Ascending aorta (tissue), 2 donors: ENCODE measurements around the gene WWC2. TPM values are rescaled to one million over a fixed set of nuclear protein-coding genes. Genes with fewer than 3 reads are reported as not detected.

ENCODE experiments used
- DNase-seq, 2 donors: peaks; one replicate each; pipeline ENCODE4 v3.0.0-alpha.2; 2019; ENCODE audit warnings: low spot score in 2 of 2
- H3K27ac ChIP-seq, 2 donors: fragments of 200-600 bp; sonication (generic); one replicate each; pipeline ENCODE4 v1.5.1; 2016 to 2017; ENCODE audit warnings: mild to moderate bottlenecking in 1 of 2
- H3K27me3 ChIP-seq: fragments of 200-600 bp; sonication (generic); one replicate; pipeline ENCODE4 v1.5.1; 2017
- H3K36me3 ChIP-seq, 2 donors: fragments of 200-600 bp; sonication (generic); one replicate each; pipeline ENCODE4 v1.5.1; 2016
- H3K4me1 ChIP-seq, 2 donors: fragments of 200-600 bp; sonication (generic); one replicate each; pipeline ENCODE4 v1.5.1; 2016 to 2017; ENCODE audit warnings: mild to moderate bottlenecking in 1 of 2
- H3K4me3 ChIP-seq, 2 donors: fragments of 200-600 bp; sonication (generic); one replicate each; pipeline ENCODE4 v1.5.1; 2016 to 2017; ENCODE audit warnings: mild to moderate bottlenecking in 1 of 2
- H3K9me3 ChIP-seq, 2 donors: fragments of 200-600 bp; sonication (generic); one replicate each; pipeline ENCODE4 v1.5.1; 2016
- intact Hi-C: fragments of 100-400 bp; cut with DNase I; formaldehyde crosslinking; loops from one replicate; pipeline ENCODE4 v1.15.1; 2023
- total RNA-seq: library from RNA; depleted of rRNA; stranded (reverse); fragments of >200 nt; gene quantifications from one replicate; pipeline ENCODE4 v1.1.0, GENCODE V29; 2016
- TF ChIP-seq, protein P1 (sequence below), 3 experiments: fragments of 200-600 bp in 2 of 3; fragments of 450-650 bp in 1 of 3; sonication (generic) in 2 of 3; IDR thresholded peaks; one replicate each; pipeline ENCODE4 v1.5.1; 2016 to 2019; ENCODE audit warnings: antibody characterized with exemption in 3 of 3, mild to moderate bottlenecking in 1 of 3, moderate library complexity in 1 of 3

WWC2 gene
- total RNA-seq, 1 donor from 2014 or later: 3.8 TPM

- intact Hi-C loops: no loop called here
- Histone ChIP-seq H3K27me3 (no peaks in the 10 kb centered on the region), H3K4me1 (no peaks in the 10 kb centered on the region), H3K27ac (no peak overlapping the region), H3K36me3 (no peaks in the 10 kb centered on the region), H3K4me3 (no peak overlapping the region), H3K9me3 (no peaks in the 10 kb centered on the region)
- TF ChIP-seq, protein P1, sequence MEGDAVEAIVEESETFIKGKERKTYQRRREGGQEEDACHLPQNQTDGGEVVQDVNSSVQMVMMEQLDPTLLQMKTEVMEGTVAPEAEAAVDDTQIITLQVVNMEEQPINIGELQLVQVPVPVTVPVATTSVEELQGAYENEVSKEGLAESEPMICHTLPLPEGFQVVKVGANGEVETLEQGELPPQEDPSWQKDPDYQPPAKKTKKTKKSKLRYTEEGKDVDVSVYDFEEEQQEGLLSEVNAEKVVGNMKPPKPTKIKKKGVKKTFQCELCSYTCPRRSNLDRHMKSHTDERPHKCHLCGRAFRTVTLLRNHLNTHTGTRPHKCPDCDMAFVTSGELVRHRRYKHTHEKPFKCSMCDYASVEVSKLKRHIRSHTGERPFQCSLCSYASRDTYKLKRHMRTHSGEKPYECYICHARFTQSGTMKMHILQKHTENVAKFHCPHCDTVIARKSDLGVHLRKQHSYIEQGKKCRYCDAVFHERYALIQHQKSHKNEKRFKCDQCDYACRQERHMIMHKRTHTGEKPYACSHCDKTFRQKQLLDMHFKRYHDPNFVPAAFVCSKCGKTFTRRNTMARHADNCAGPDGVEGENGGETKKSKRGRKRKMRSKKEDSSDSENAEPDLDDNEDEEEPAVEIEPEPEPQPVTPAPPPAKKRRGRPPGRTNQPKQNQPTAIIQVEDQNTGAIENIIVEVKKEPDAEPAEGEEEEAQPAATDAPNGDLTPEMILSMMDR (IDR thresholded peaks at IDR 0.05): no peak
- DNase-seq: no peak
Observed at GRCh38 chr4:183154701-183155391, 55.8 kb downstream of the WWC2 start.

DNA sequence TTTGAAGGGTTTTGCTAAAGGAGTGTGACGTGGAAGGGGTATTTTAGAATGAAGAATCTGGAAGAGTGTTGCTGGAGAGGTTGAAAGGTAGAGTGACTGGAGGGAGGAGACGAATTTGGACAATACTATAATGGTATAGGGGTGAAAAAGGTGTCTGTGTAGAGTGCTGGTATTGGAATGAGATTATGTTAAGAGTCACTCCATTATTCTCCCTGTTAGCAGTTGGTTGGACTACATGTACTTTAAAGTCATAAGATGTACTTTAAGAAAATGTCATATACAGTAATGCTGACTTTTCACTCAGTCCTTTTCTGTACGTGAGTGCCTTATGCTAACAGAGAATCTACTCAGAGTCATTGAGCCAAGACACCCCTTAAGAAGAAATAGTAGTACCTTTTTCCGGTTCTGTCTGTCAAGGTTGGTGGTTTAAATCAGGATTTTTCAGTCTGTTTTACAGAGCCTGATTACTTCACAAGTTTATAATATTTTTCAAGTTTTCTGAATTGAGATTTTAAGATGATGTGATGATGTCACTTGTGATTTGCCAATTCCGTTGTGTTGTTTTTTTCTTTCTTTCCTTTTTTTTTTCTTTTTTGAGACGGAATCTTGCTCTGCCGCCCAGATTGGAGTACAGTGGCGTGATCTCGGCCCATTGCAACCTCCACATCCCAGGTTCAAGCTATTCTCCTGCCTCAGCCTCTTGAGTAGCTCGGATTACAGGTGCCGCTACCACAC is 56.6 kb downstream of the WWC2 start:
- no peaks in the 10 kb centered on the region for H3K9me3 ChIP-seq
- H3K4me3 ChIP-seq: no peak overlapping the region
- no peaks in the 10 kb centered on the region for H3K27me3 ChIP-seq
- DNase-seq: no peak
- no peaks in the 10 kb centered on the region for H3K4me1 ChIP-seq
- no peaks in the 10 kb centered on the region for H3K36me3 ChIP-seq
- intact Hi-C loops: no loop called here
- no peak overlapping the region for H3K27ac ChIP-seq
- TF ChIP-seq, protein P1 (IDR thresholded peaks at IDR 0.05): no peak

- H3K4me3 ChIP-seq: no peak overlapping the region
- H3K27ac ChIP-seq: no peak overlapping the region
- TF ChIP-seq, protein P1 (IDR thresholded peaks at IDR 0.05): no peak
- H3K27me3 ChIP-seq: no peaks in the 10 kb centered on the region
- no peaks in the 10 kb centered on the region for H3K36me3 ChIP-seq
- intact Hi-C loops: no loop called here
- H3K9me3 ChIP-seq: no peaks in the 10 kb centered on the region
- no peaks in the 10 kb centered on the region for H3K4me1 ChIP-seq
- DNase-seq: no peak
Observed at GRCh38 chr4:183157215-183157614, 58.2 kb downstream of the WWC2 start.

GRCh38 chr4:183158062-183158461 is 59.0 kb downstream of the WWC2 start:
- Histone ChIP-seq H3K4me3 (no peak overlapping the region), H3K27ac (no peak overlapping the region), H3K9me3 (no peaks in the 10 kb centered on the region), H3K27me3 (no peaks in the 10 kb centered on the region), H3K4me1 (no peaks in the 10 kb centered on the region), H3K36me3 (no peaks in the 10 kb centered on the region)
- intact Hi-C loops: no loop called here
- TF ChIP-seq, protein P1 (IDR thresholded peaks at IDR 0.05): no peak
- no peak for DNase-seq

DNA sequence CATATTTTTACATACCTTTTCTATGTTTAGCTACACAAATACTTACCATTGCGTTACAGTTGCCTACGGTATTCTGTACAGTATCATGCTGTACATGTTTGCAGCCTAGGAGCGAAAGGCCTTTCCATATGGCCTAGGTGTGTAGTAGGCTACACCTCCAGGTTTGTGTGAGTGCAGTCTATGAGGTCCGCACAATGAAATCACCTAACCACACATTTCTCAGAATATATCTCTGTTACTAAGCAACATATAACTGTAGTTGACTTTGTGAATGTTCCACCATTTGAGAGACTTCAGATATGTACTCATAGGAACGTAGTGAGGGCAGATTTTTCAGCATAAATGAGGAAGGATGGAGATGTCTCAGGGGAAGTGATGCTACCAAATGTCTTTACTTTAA is 62.6 kb downstream of the WWC2 start:
- Histone ChIP-seq H3K27me3 (no peaks in the 10 kb centered on the region), H3K4me1 (peaks cover 0 to 9% of the 10 kb centered on the region in 2 donors), H3K36me3 (no peaks in the 10 kb centered on the region), H3K27ac (no peak overlapping the region), H3K4me3 (no peak overlapping the region), H3K9me3 (no peaks in the 10 kb centered on the region)
- TF ChIP-seq, protein P1 (IDR thresholded peaks at IDR 0.05): no peak
- intact Hi-C loops: no loop called here
- DNase-seq: no peak
